Dedifferentiated amniotic fluid mesenchymal stem cell (primary cell): Measurements from ENCODE around the gene IL20RB.

Experiments
- DNase-seq: peaks from one replicate; pipeline ENCODE4 v3.0.0-alpha.2; 2016; ENCODE audit errors: extremely low spot score

Gene IL20RB

GRCh38 chr3:136957751-136958288 lies at the start of gene IL20RB:
Gene IL20RB, plus strand, starts transcription at chr3:136957983. Its CDS starts 131 bp downstream, at chr3:136958114.
- DNase-seq: peak; percentile 75

- no peak for DNase-seq
These were observed 49.5 kb upstream of the IL20RB start for GRCh38 chr3:136908297-136908696.

- DNase-seq: no peak
These were observed 48.6 kb upstream of the IL20RB start for GRCh38 chr3:136909187-136909586.

- no peak for DNase-seq
These were observed 47.1 kb upstream of the IL20RB start for GRCh38 chr3:136910697-136911096.

- no peak for DNase-seq
These were observed 44.6 kb upstream of the IL20RB start for GRCh38 chr3:136913168-136913567.

- DNase-seq: no peak
These were observed 43.0 kb upstream of the IL20RB start for GRCh38 chr3:136914739-136915138.

- no peak for DNase-seq
These were observed 41.6 kb upstream of the IL20RB start for GRCh38 chr3:136916223-136916622.

- DNase-seq: no peak
These were observed 37.8 kb upstream of the IL20RB start for GRCh38 chr3:136919799-136920580.

- DNase-seq: no peak
These were observed 36.7 kb upstream of the IL20RB start for GRCh38 chr3:136920904-136921611.

GRCh38 chr3:136925425-136926190 lies 32.2 kb upstream of the IL20RB start:
- no peak for DNase-seq

- no peak for DNase-seq
These were observed 29.5 kb upstream of the IL20RB start for GRCh38 chr3:136928240-136928639.

GRCh38 chr3:136929977-136930670 lies 27.7 kb upstream of the IL20RB start:
- DNase-seq: peak; percentile 55

- no peak for DNase-seq
These were observed 26.2 kb upstream of the IL20RB start for GRCh38 chr3:136931606-136932005.

- DNase-seq: no peak
These were observed 25.3 kb upstream of the IL20RB start for GRCh38 chr3:136932523-136932922.

- DNase-seq: no peak
These were observed 24.6 kb upstream of the IL20RB start for GRCh38 chr3:136932978-136933772.

GRCh38 chr3:136937175-136937574 lies 20.6 kb upstream of the IL20RB start:
- no peak for DNase-seq

- no peak for DNase-seq
These were observed 19.9 kb upstream of the IL20RB start for GRCh38 chr3:136937851-136938250.

- no peak for DNase-seq
These were observed 19.4 kb upstream of the IL20RB start for GRCh38 chr3:136938334-136938733.

- no peak for DNase-seq
These were observed 18.3 kb upstream of the IL20RB start for GRCh38 chr3:136939489-136939888.

GRCh38 chr3:136942803-136943202 lies 15.0 kb upstream of the IL20RB start:
- no peak for DNase-seq

GRCh38 chr3:136943436-136943835 lies 14.3 kb upstream of the IL20RB start:
- DNase-seq: no peak
